PC-9 (cell line): Measurements from ENCODE around the gene ADAMTSL3.

ENCODE experiments used
- CTCF ChIP-seq: fragments of 200-600 bp; sonication (generic); conservative IDR thresholded peaks from 2 replicates; pipeline ENCODE4 v1.6.1; 2017; ENCODE audit warnings: mixed run types, antibody characterized with exemption, mild to moderate bottlenecking, moderate library complexity
- EZH2 ChIP-seq: fragments of 200-600 bp; sonication (generic); IDR thresholded peaks from 2 replicates; pipeline ENCODE4 v1.8.0; 2017; ENCODE audit warnings: antibody characterized with exemption, low read depth

DNA sequence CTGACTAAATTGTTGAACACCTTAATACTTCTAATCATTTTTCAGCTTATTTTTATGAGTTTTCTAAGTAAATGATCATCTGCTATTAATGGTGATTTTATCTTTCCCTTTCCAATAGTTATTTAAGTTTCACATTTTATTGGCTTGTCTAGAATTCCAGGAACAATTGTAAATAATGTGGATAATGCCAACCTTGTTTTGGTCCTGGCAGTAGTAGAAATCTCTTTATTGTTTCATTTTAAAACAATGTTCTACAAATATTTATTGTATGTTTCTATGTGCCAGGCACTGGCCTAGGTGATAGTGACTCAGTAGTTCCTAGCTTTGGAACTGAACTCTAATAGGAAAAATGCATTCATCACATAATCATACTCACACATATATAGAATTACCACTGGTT lies 264.1 kb downstream of the ADAMTSL3 start:
- no peak for TF ChIP-seq EZH2
- no peak for TF ChIP-seq CTCF
